BJ (cell line): ENCODE data around the gene GRIK2. TPM values are rescaled to one million over a fixed set of nuclear protein-coding genes. Genes with fewer than 3 reads are reported as not detected.

Experiments used
- CTCF ChIA-PET: fragments of 350-600 bp; formaldehyde crosslinking; extraction: SDS; loops from one replicate; lab custom pipeline; 2021; ENCODE audit warnings: antibody characterized with exemption, inconsistent platforms; lab: Yijun Ruan, JAX
- POLR2A ChIA-PET: fragments of 300-600 bp; sonication (Branson Sonifier 250); formaldehyde crosslinking; extraction: SDS; loops from one replicate; lab custom pipeline; 2021; ENCODE audit warnings: antibody characterized with exemption; lab: Charles Lee
- DNase-seq: peaks from one replicate; pipeline ENCODE4 v3.0.0-alpha.2; 2011; ENCODE audit warnings: low read depth
- H3K27me3 ChIP-seq: 2 replicates; pipeline ENCODE4 v1.6.0; 2011; ENCODE audit warnings: low read length; ENCODE audit not compliant: control insufficient read depth, insufficient read depth
- H3K36me3 ChIP-seq: 2 replicates; pipeline ENCODE4 v1.5.1; 2011; ENCODE audit warnings: low read length; ENCODE audit not compliant: control insufficient read depth, insufficient read depth
- H3K4me3 ChIP-seq: 2 replicates; pipeline ENCODE4 v1.5.1; 2011; ENCODE audit warnings: low read depth, mild to moderate bottlenecking, control low read depth, low read length
- CTCF ChIP-seq: IDR thresholded peaks from 2 replicates; pipeline ENCODE4 v1.5.1; 2011; ENCODE audit warnings: low read depth, mild to moderate bottlenecking, control low read depth, inconsistent platforms, low read length, moderate library complexity; ENCODE audit not compliant: insufficient read depth
- polyA plus RNA-seq: library from polyadenylated mRNA; depleted of rRNA; stranded (reverse); fragments of >200 nt; gene quantifications from 2 replicates; pipeline ENCODE4 v1.2.3, GENCODE V29; 2011

Gene GRIK2
- polyA plus RNA-seq, 1 experiment = 23.0 TPM

GRCh38 chr6:101490857-101491256 lies 97.3 kb downstream of the GRIK2 start:
- no peak overlapping the region for H3K4me3 ChIP-seq
- POLR2A ChIA-PET = no interaction called here
- CTCF ChIA-PET = no interaction called here
- DNase-seq = no peak
- H3K27me3 ChIP-seq = no peaks in the 10 kb centered on the region
- H3K36me3 ChIP-seq = no peaks in the 10 kb centered on the region
- TF ChIP-seq CTCF = no peak

- no peaks in the 10 kb centered on the region for H3K27me3 ChIP-seq
- POLR2A ChIA-PET = no interaction called here
- TF ChIP-seq CTCF = no peak
- H3K36me3 ChIP-seq = no peaks in the 10 kb centered on the region
- H3K4me3 ChIP-seq = no peak overlapping the region
- no peak for DNase-seq
- CTCF ChIA-PET = no interaction called here
Measured at GRCh38 chr6:101502818-101503217, 109.3 kb downstream of the GRIK2 start.

- Histone ChIP-seq H3K4me3 (no peak overlapping the region), H3K27me3 (no peaks in the 10 kb centered on the region), H3K36me3 (no peaks in the 10 kb centered on the region)
- DNase-seq = peak; percentile 88
- ChIA-PET CTCF (no interaction called here), POLR2A (no interaction called here)
- TF ChIP-seq CTCF = no peak
Measured at GRCh38 chr6:101509536-101509935, 116.0 kb downstream of the GRIK2 start.

GRCh38 chr6:101513181-101513580 lies 119.7 kb downstream of the GRIK2 start:
- H3K36me3 ChIP-seq = no peaks in the 10 kb centered on the region
- no peak for TF ChIP-seq CTCF
- no peak overlapping the region for H3K4me3 ChIP-seq
- ChIA-PET POLR2A (no interaction called here), CTCF (no interaction called here)
- DNase-seq = no peak
- no peaks in the 10 kb centered on the region for H3K27me3 ChIP-seq

GRCh38 chr6:101516578-101516977 lies 123.1 kb downstream of the GRIK2 start:
- CTCF ChIA-PET = interaction anchor here (0.6 kb wide), 1 partner anchor 429 kb away, joined by 3 read pairs; no protein-coding TSS in a partner anchor
- TF ChIP-seq CTCF = no peak
- POLR2A ChIA-PET = no interaction called here
- DNase-seq = no peak
- H3K36me3 ChIP-seq = no peaks in the 10 kb centered on the region
- no peak overlapping the region for H3K4me3 ChIP-seq
- no peaks in the 10 kb centered on the region for H3K27me3 ChIP-seq
